B cell (primary cell): ENCODE measurements around the gene IGSF3. TPM values are rescaled to one million over a fixed set of nuclear protein-coding genes. Genes with fewer than 3 reads are reported as not detected.

ENCODE experiments used
- ATAC-seq: fragments of 200-7000 bp; cut with Tn5 transposase; one replicate; pipeline ENCODE4 v1.10.0; 2021; ENCODE audit warnings: low read depth, mild to moderate bottlenecking, moderate number of reproducible peaks, moderate library complexity
- CTCF ChIA-PET: fragments of 350-600 bp; sonication (Branson Sonifier 250); formaldehyde crosslinking; loops from one replicate; lab custom pipeline; 2021; ENCODE audit warnings: antibody characterized with exemption, inconsistent platforms; lab: Charles Lee
- POLR2A ChIA-PET: fragments of 350-600 bp; sonication (Branson Sonifier 250); formaldehyde crosslinking; loops from one replicate; lab custom pipeline; 2021; ENCODE audit warnings: antibody characterized with exemption; lab: Charles Lee
- DNase-seq: peaks from one replicate; pipeline ENCODE4 v3.0.0; 2013
- H2AFZ ChIP-seq: 2 replicates; pipeline ENCODE4 v1.6.1; 2012; ENCODE audit warnings: mild to moderate bottlenecking, low read depth, low read length; ENCODE audit not compliant: insufficient read depth, poor library complexity, severe bottlenecking
- H3K27ac ChIP-seq, 2 donors: 1 replicate in 1 of 2; 2 replicates in 1 of 2; pipeline ENCODE4 v1.5.1; 2012 to 2013; ENCODE audit warnings: low read length in 2 of 2, mild to moderate bottlenecking in 2 of 2, moderate library complexity in 1 of 2
- H3K27me3 ChIP-seq, 4 experiments: fragments of 200-600 bp in 1 of 4; sonication (generic) in 1 of 4; replicated peaks in 1 of 4; 1 replicate in 2 of 4; 2 replicates in 2 of 4; pipeline versions ENCODE4 v1.6.1 to v1.7.0; 2013 to 2016; ENCODE audit warnings: low read length in 3 of 4, mild to moderate bottlenecking in 2 of 4, mixed read lengths in 1 of 4, moderate library complexity in 1 of 4; ENCODE audit not compliant: insufficient read depth in 4 of 4, control insufficient read depth in 3 of 4; ENCODE audit errors: control extremely low read depth in 1 of 4
- H3K36me3 ChIP-seq, 2 experiments: replicated peaks in 1 of 2; 1 replicate in 1 of 2; 2 replicates in 1 of 2; pipeline versions ENCODE4 v1.6.1 to v1.7.1; 2013; ENCODE audit warnings: low read length in 1 of 2; ENCODE audit not compliant: insufficient read depth in 2 of 2, control insufficient read depth in 1 of 2; ENCODE audit errors: control extremely low read depth in 1 of 2, extremely low read depth in 1 of 2
- H3K4me1 ChIP-seq, 2 donors: fragments of 200-600 bp in 1 of 2; sonication (generic) in 1 of 2; 1 replicate in 1 of 2; 2 replicates in 1 of 2; pipeline versions ENCODE4 v1.5.1 to v1.6.1; 2013 to 2017; ENCODE audit warnings: low read length in 2 of 2; ENCODE audit not compliant: control insufficient read depth in 2 of 2, insufficient read depth in 2 of 2
- H3K4me2 ChIP-seq: replicated peaks from 2 replicates; pipeline ENCODE3; 2012; ENCODE audit warnings: mild to moderate bottlenecking, low read depth, low read length; ENCODE audit not compliant: poor library complexity, severe bottlenecking
- H3K4me3 ChIP-seq, 5 experiments: fragments of 200-600 bp in 1 of 5; sonication (generic) in 1 of 5; 1 replicate in 3 of 5; 2 replicates in 2 of 5; pipeline versions ENCODE4 v1.5.1 to v1.7.0; 2011 to 2016; ENCODE audit warnings: low read length in 4 of 5, mild to moderate bottlenecking in 4 of 5, low read depth in 2 of 5, control low read depth in 1 of 5, moderate library complexity in 1 of 5; ENCODE audit not compliant: insufficient read depth in 1 of 5; ENCODE audit errors: control extremely low read depth in 1 of 5, extremely low read depth in 1 of 5
- H3K79me2 ChIP-seq: fragments of 200-600 bp; sonication (generic); one replicate; pipeline ENCODE4 v1.6.0; 2016; ENCODE audit warnings: low read length; ENCODE audit not compliant: control insufficient read depth, insufficient read depth
- H3K9ac ChIP-seq: fragments of 200-600 bp; sonication (generic); 2 replicates; pipeline ENCODE4 v1.6.1; 2017; ENCODE audit warnings: mild to moderate bottlenecking, low read length, moderate library complexity
- H3K9me3 ChIP-seq, 3 donors: one replicate each; pipeline versions ENCODE4 v1.6.1 to v1.7.1; 2013; ENCODE audit warnings: low read length in 2 of 3; ENCODE audit not compliant: control insufficient read depth in 2 of 3, insufficient read depth in 1 of 3; ENCODE audit errors: control extremely low read depth in 1 of 3
- H4K20me1 ChIP-seq: 2 replicates; pipeline ENCODE4 v1.6.0; 2012; ENCODE audit warnings: mild to moderate bottlenecking, low read length; ENCODE audit not compliant: insufficient read depth, control insufficient read depth, poor library complexity, severe bottlenecking
- H3K27ac Mint-ChIP-seq: one replicate; pipeline ENCODE4 v1.8.0; 2021; ENCODE audit warnings: mixed read lengths
- H3K27me3 Mint-ChIP-seq: one replicate; pipeline ENCODE4 v1.8.0; 2021; ENCODE audit warnings: mixed read lengths
- H3K4me1 Mint-ChIP-seq: one replicate; pipeline ENCODE4 v1.8.0; 2021; ENCODE audit warnings: mixed read lengths
- H3K4me3 Mint-ChIP-seq: one replicate; pipeline ENCODE4 v1.8.0; 2021; ENCODE audit warnings: mixed read lengths
- H3K9me3 Mint-ChIP-seq: one replicate; pipeline ENCODE4 v1.8.0; 2022; ENCODE audit warnings: mixed read lengths; ENCODE audit not compliant: insufficient read depth
- CTCF ChIP-seq: fragments of 200-600 bp; IDR thresholded peaks from one replicate; pipeline ENCODE4 v1.8.0; 2022; ENCODE audit warnings: antibody characterized with exemption, mild to moderate bottlenecking
- EZH2 ChIP-seq: IDR thresholded peaks from 2 replicates; pipeline ENCODE4 v1.6.1; 2012; ENCODE audit warnings: borderline replicate concordance, low read depth, mild to moderate bottlenecking, moderate library complexity, low read length; ENCODE audit not compliant: insufficient read depth, poor library complexity, severe bottlenecking
- WGBS: methylation state at CpG from one replicate; pipeline ENCODE4 v1.1.5; 2013; ENCODE audit warnings: missing lambda C conversion rate; ENCODE audit not compliant: insufficient coverage; 5-methylcytosine and 5-hydroxymethylcytosine counted together
- intact Hi-C: fragments of 100-400 bp; cut with micrococcal nuclease; formaldehyde crosslinking; loops from one replicate; pipeline ENCODE4 v1.10.0; 2022
- polyA plus RNA-seq: library from polyadenylated mRNA; depleted of rRNA; stranded (reverse); fragments of >200 nt; gene quantifications from 2 replicates; pipeline ENCODE4 v1.2.3, GENCODE V29; 2012
- total RNA-seq, 2 donors: library from RNA; stranded (reverse); fragments of 120-200 nt in 1 of 2; gene quantifications; 1 replicate in 1 of 2; 2 replicates in 1 of 2; pipeline versions ENCODE4 v1.2.3 to v1.2.4, GENCODE V29; 2013 to 2022

The IGSF3 gene
- total and polyA plus RNA-seq, 2 donors (not counting 1 experiment from before 2014, with no cell fraction given), result 0.49 TPM; not detected in 1

- H3K27ac Mint-ChIP-seq, result peak overlapping the region; percentile 38
- H3K9me3 Mint-ChIP-seq, result peaks cover 8% of the 10 kb centered on the region
- Histone ChIP-seq H2AFZ (no peak overlapping the region), H3K9me3 (peaks cover 0 to 18% (median 13%) of the 10 kb centered on the region in 3 donors), H3K27me3 (no peaks in the 10 kb centered on the region), H4K20me1 (no peaks in the 10 kb centered on the region), H3K36me3 (peaks cover 0 to 3% of the 10 kb centered on the region in 2 experiments), H3K4me3 (no peak overlapping the region), H3K4me2 (no peak overlapping the region), H3K9ac (no peak overlapping the region), H3K27ac (peak overlapping the region in 1 of 2 donors; percentile 43), H3K4me1 (peaks cover 37 to 42% of the 10 kb centered on the region in 2 donors), H3K79me2 (peaks cover 62% of the 10 kb centered on the region)
- no peak overlapping the region for H3K4me3 Mint-ChIP-seq
- ATAC-seq (no peak), DNase-seq (no peak)
- no peaks in the 10 kb centered on the region for H3K27me3 Mint-ChIP-seq
- intact Hi-C loops, result loop anchor here (2.0 kb wide), 1 partner anchor 17 kb away; no protein-coding TSS in a partner anchor
- no peak for TF ChIP-seq EZH2
- TF ChIP-seq CTCF, result no peak
- POLR2A ChIA-PET, result no interaction called here
- CTCF ChIA-PET, result interaction anchor here (1.5 kb wide), 1 partner anchor 11 kb away, joined by 3 read pairs; no protein-coding TSS in a partner anchor
- peaks cover 78% of the 10 kb centered on the region for H3K4me1 Mint-ChIP-seq
Measured at GRCh38 chr1:116561563-116561962, 106.0 kb downstream of the IGSF3 start.

- CTCF ChIA-PET, result interaction anchor here (1.5 kb wide), 1 partner anchor 11 kb away, joined by 3 read pairs; no protein-coding TSS in a partner anchor
- H3K27ac Mint-ChIP-seq, result peak overlapping the region; percentile 51
- ATAC-seq, result no peak
- intact Hi-C loops, result loop anchor here (1.0 to 2.0 kb wide), 2 partner anchors 7 to 16 kb away; no protein-coding TSS in a partner anchor
- peaks cover 63% of the 10 kb centered on the region for H3K79me2 ChIP-seq
- H3K4me1 Mint-ChIP-seq, result peaks cover 77% of the 10 kb centered on the region
- no CpG with 5 or more reads among the region's 4 CpGs for WGBS
- H4K20me1 ChIP-seq, result no peaks in the 10 kb centered on the region
- peak; percentile 37 for DNase-seq
- no peaks in the 10 kb centered on the region for H3K27me3 ChIP-seq
- POLR2A ChIA-PET, result interaction anchor here (0.7 kb wide), 1 partner anchor 46 kb away, joined by 3 read pairs; no protein-coding TSS in a partner anchor
- H3K4me3 ChIP-seq, result peak overlapping the region in 1 of 5 experiments; percentile 2
- H3K9me3 Mint-ChIP-seq, result peaks cover 8% of the 10 kb centered on the region
- peak overlapping the region; percentile 63 for H3K4me3 Mint-ChIP-seq
- peaks cover 0 to 18% (median 13%) of the 10 kb centered on the region in 3 donors for H3K9me3 ChIP-seq
- no peak for TF ChIP-seq EZH2
- TF ChIP-seq CTCF, result no peak
- no peak overlapping the region for H2AFZ ChIP-seq
- H3K36me3 ChIP-seq, result peaks cover 0 to 3% of the 10 kb centered on the region in 2 experiments
- peak overlapping the region; percentile 9 for H3K9ac ChIP-seq
- H3K27me3 Mint-ChIP-seq, result no peaks in the 10 kb centered on the region
- peak overlapping the region; percentile 43 for H3K4me2 ChIP-seq
- H3K4me1 ChIP-seq, result peaks cover 41 to 48% of the 10 kb centered on the region in 2 donors
- H3K27ac ChIP-seq, result peak overlapping the region; percentile 44 to 62
Measured at GRCh38 chr1:116560704-116561490, 106.6 kb downstream of the IGSF3 start.
